SU-DHL-6 (cell line): Measurements from ENCODE around the gene SUMF1.

Experiments used
- H2AFZ ChIP-seq: fragments of 200-600 bp; sonication (generic); 2 replicates; pipeline ENCODE4 v1.6.1; 2014; ENCODE audit warnings: low read depth, mild to moderate bottlenecking, moderate library complexity, mixed read lengths, antibody characterized with exemption, low read length; ENCODE audit not compliant: severe bottlenecking
- H3F3A ChIP-seq: fragments of 200-600 bp; shearing (Covaris generic); 2 replicates; pipeline ENCODE4 v1.6.0; 2016; ENCODE audit warnings: antibody characterized with exemption, mild to moderate bottlenecking; ENCODE audit not compliant: insufficient read depth
- H3K27ac ChIP-seq: fragments of 200-600 bp; sonication (generic); 2 replicates; pipeline ENCODE4 v1.5.1; 2016; ENCODE audit warnings: low read depth, mild to moderate bottlenecking, low read length, moderate library complexity, mixed read lengths
- H3K27me3 ChIP-seq: fragments of 200-600 bp; sonication (generic), shearing (Covaris generic); 2 replicates; pipeline ENCODE4 v1.6.0; 2014; ENCODE audit warnings: mild to moderate bottlenecking, low read length
- H3K36me3 ChIP-seq: fragments of 200-600 bp; sonication (generic); 2 replicates; pipeline ENCODE4 v1.6.1; 2014; ENCODE audit warnings: mild to moderate bottlenecking, low read length, mixed read lengths
- H3K4me2 ChIP-seq: fragments of 300-600, 200-600 bp; shearing (Covaris generic), sonication (generic); 2 replicates; pipeline ENCODE4 v1.6.0; 2014; ENCODE audit warnings: low read length, low read depth, mild to moderate bottlenecking; ENCODE audit not compliant: poor library complexity, severe bottlenecking
- H3K4me3 ChIP-seq: fragments of 200-600 bp; sonication (generic); 2 replicates; pipeline ENCODE4 v1.5.1; 2014; ENCODE audit warnings: antibody characterized with exemption, low read length, mild to moderate bottlenecking, mixed read lengths; ENCODE audit not compliant: insufficient read depth, poor library complexity, severe bottlenecking
- H3K79me2 ChIP-seq: fragments of 200-600 bp; sonication (generic); 2 replicates; pipeline ENCODE4 v1.6.1; 2014; ENCODE audit warnings: mild to moderate bottlenecking, low read length, moderate library complexity; ENCODE audit not compliant: insufficient read depth
- H3K9ac ChIP-seq: fragments of 200-600 bp; sonication (generic); 2 replicates; pipeline ENCODE4 v1.7.0; 2014; ENCODE audit warnings: mild to moderate bottlenecking, low read length
- H3K9me2 ChIP-seq: fragments of 200-600 bp; sonication (generic); replicated peaks from 2 replicates; pipeline ENCODE4 v1.6.1; 2014; ENCODE audit warnings: low read length; ENCODE audit not compliant: insufficient read depth
- H3K9me3 ChIP-seq: fragments of 200-600 bp; sonication (generic); 2 replicates; pipeline ENCODE4 v1.6.1; 2014; ENCODE audit warnings: low read length, mixed read lengths; ENCODE audit not compliant: insufficient read depth
- H4K20me1 ChIP-seq: fragments of 200-600 bp; sonication (generic); 2 replicates; pipeline ENCODE4 v1.6.1; 2014; ENCODE audit warnings: low read depth, mild to moderate bottlenecking, antibody characterized with exemption, low read length, moderate library complexity, mixed read lengths
- CTCF ChIP-seq: fragments of 200-600 bp; sonication (generic); IDR thresholded peaks from one replicate; pipeline ENCODE4 v1.5.1; 2017; ENCODE audit warnings: antibody characterized with exemption, mild to moderate bottlenecking, low read length, moderate library complexity; ENCODE audit not compliant: insufficient read depth, poor library complexity, severe bottlenecking
- EZH2phosphoT487 ChIP-seq: fragments of 200-600 bp; sonication (generic), shearing (Covaris generic); conservative IDR thresholded peaks from 2 replicates; pipeline ENCODE4 v1.6.1; 2018; ENCODE audit warnings: mild to moderate bottlenecking, antibody characterized with exemption, low read length, moderate library complexity, mixed read lengths

The SUMF1 gene

GRCh38 chr3:4335840-4336562, 131.1 kb downstream of the SUMF1 start:
- Histone ChIP-seq H3K9ac (no peak overlapping the region), H3K36me3 (no peaks in the 10 kb centered on the region), H3K9me2 (no peaks in the 10 kb centered on the region), H3F3A (no peaks in the 10 kb centered on the region), H4K20me1 (no peaks in the 10 kb centered on the region), H3K79me2 (no peaks in the 10 kb centered on the region), H3K4me3 (no peak overlapping the region), H2AFZ (no peak overlapping the region), H3K27me3 (no peaks in the 10 kb centered on the region), H3K27ac (no peak overlapping the region), H3K9me3 (no peaks in the 10 kb centered on the region), H3K4me2 (no peak overlapping the region)
- no peak for TF ChIP-seq CTCF
- TF ChIP-seq EZH2phosphoT487, result no peak

GRCh38 chr3:4334548-4334947, 132.5 kb downstream of the SUMF1 start:
- Histone ChIP-seq H3K4me2 (no peak overlapping the region), H3K79me2 (no peaks in the 10 kb centered on the region), H4K20me1 (no peaks in the 10 kb centered on the region), H3K36me3 (no peaks in the 10 kb centered on the region), H3K9me3 (peaks cover 9% of the 10 kb centered on the region; the same call in 1 of the 2 replicates), H3K4me3 (no peak overlapping the region), H3F3A (no peaks in the 10 kb centered on the region), H3K9me2 (no peaks in the 10 kb centered on the region), H3K9ac (no peak overlapping the region), H3K27me3 (no peaks in the 10 kb centered on the region), H3K27ac (no peak overlapping the region), H2AFZ (no peak overlapping the region)
- TF ChIP-seq CTCF, result no peak
- TF ChIP-seq EZH2phosphoT487, result no peak

- Histone ChIP-seq H3K27me3 (no peaks in the 10 kb centered on the region), H3K79me2 (no peaks in the 10 kb centered on the region), H3K9me2 (no peaks in the 10 kb centered on the region), H3K4me3 (no peak overlapping the region), H3K36me3 (no peaks in the 10 kb centered on the region), H3K9ac (no peak overlapping the region), H3F3A (no peaks in the 10 kb centered on the region), H4K20me1 (no peaks in the 10 kb centered on the region), H3K9me3 (peaks cover 12% of the 10 kb centered on the region; the same call in 1 of the 2 replicates), H3K4me2 (no peak overlapping the region), H3K27ac (no peak overlapping the region), H2AFZ (no peak overlapping the region)
- no peak for TF ChIP-seq CTCF
- no peak for TF ChIP-seq EZH2phosphoT487
These were observed 134.1 kb downstream of the SUMF1 start for GRCh38 chr3:4332991-4333390.
